Measurements from ENCODE around the gene SCN9A. TPM values are rescaled to one million over a fixed set of nuclear protein-coding genes. Genes with fewer than 3 reads are reported as not detected.

SCN9A gene
- polyA plus RNA-seq, 1 donor from 2014 or later, result 10.4 TPM

- no peaks in the 10 kb centered on the region for H3K9me2 ChIP-seq (ENCODE audit: insufficient read depth, low read length)
- H2AFZ ChIP-seq (ENCODE audit: low read depth, low read length), result no peak overlapping the region
- no peaks in the 10 kb centered on the region for H4K20me1 ChIP-seq (ENCODE audit: insufficient read depth)
- H3F3A ChIP-seq (ENCODE audit: insufficient read depth, low read length, poor library complexity, severe bottlenecking), result no peaks in the 10 kb centered on the region
- H3K4me3 ChIP-seq (ENCODE audit: low read length), result no peak overlapping the region
- no peaks in the 10 kb centered on the region for H3K27me3 ChIP-seq (ENCODE audit: insufficient read depth, low read depth, low read length)
- H3K27ac ChIP-seq (ENCODE audit: low read length), result no peak overlapping the region
- H3K9ac ChIP-seq (ENCODE audit: low read length), result no peak overlapping the region
- no peaks in the 10 kb centered on the region for H3K9me3 ChIP-seq (ENCODE audit: low read length)
- no peaks in the 10 kb centered on the region for H3K79me2 ChIP-seq (replicated peaks; ENCODE audit: insufficient read depth, low read length)
- H3K4me2 ChIP-seq (ENCODE audit: low read length), result no peak overlapping the region
- H3K36me3 ChIP-seq (ENCODE audit: insufficient read depth, low read length), result no peaks in the 10 kb centered on the region
- TF ChIP-seq MXI1 (conservative IDR thresholded peaks at IDR 0.05; ENCODE audit: poor library complexity, severe bottlenecking) (no peak), EP300 (conservative IDR thresholded peaks at IDR 0.05; ENCODE audit: poor library complexity, severe bottlenecking) (no peak), CTCF (IDR thresholded peaks at IDR 0.05; ENCODE audit: poor library complexity, severe bottlenecking) (no peak), REST (IDR thresholded peaks at IDR 0.05; ENCODE audit: borderline replicate concordance) (no peak), SMC3 (conservative IDR thresholded peaks at IDR 0.05; ENCODE audit: poor library complexity) (no peak), EZH2 (IDR thresholded peaks at IDR 0.05; ENCODE audit: borderline replicate concordance, insufficient read depth, low read length, poor library complexity, severe bottlenecking) (no peak), RAD21 (conservative IDR thresholded peaks at IDR 0.05) (no peak), POLR2AphosphoS5 (IDR thresholded peaks at IDR 0.05) (no peak), TAF1 (IDR thresholded peaks at IDR 0.05; ENCODE audit: low read depth) (no peak)
These were observed 81.8 kb downstream of the SCN9A start for GRCh38 chr2:166293984-166294383.

GRCh38 chr2:166285215-166285614 lies 90.5 kb downstream of the SCN9A start:
- H3K9me3 ChIP-seq (ENCODE audit: low read length), result no peaks in the 10 kb centered on the region
- no peak overlapping the region for H3K27ac ChIP-seq (ENCODE audit: low read length)
- no peak for TF ChIP-seq SMC3 (conservative IDR thresholded peaks at IDR 0.05; ENCODE audit: poor library complexity)
- no peak for TF ChIP-seq REST (IDR thresholded peaks at IDR 0.05; ENCODE audit: borderline replicate concordance)
- no peak for TF ChIP-seq MXI1 (conservative IDR thresholded peaks at IDR 0.05; ENCODE audit: poor library complexity, severe bottlenecking)
- no peak for TF ChIP-seq EZH2 (IDR thresholded peaks at IDR 0.05; ENCODE audit: borderline replicate concordance, insufficient read depth, low read length, poor library complexity, severe bottlenecking)
- TF ChIP-seq RAD21 (conservative IDR thresholded peaks at IDR 0.05), result no peak
- TF ChIP-seq CTCF (IDR thresholded peaks at IDR 0.05; ENCODE audit: poor library complexity, severe bottlenecking), result no peak
- no peak for TF ChIP-seq TAF1 (IDR thresholded peaks at IDR 0.05; ENCODE audit: low read depth)
- no peak for TF ChIP-seq EP300 (conservative IDR thresholded peaks at IDR 0.05; ENCODE audit: poor library complexity, severe bottlenecking)
- no peak for TF ChIP-seq POLR2AphosphoS5 (IDR thresholded peaks at IDR 0.05)
- no peaks in the 10 kb centered on the region for H3K79me2 ChIP-seq (replicated peaks; ENCODE audit: insufficient read depth, low read length)
- no peaks in the 10 kb centered on the region for H3F3A ChIP-seq (ENCODE audit: insufficient read depth, low read length, poor library complexity, severe bottlenecking)
- no peaks in the 10 kb centered on the region for H3K36me3 ChIP-seq (ENCODE audit: insufficient read depth, low read length)
- no peak overlapping the region for H3K9ac ChIP-seq (ENCODE audit: low read length)
- no peak overlapping the region for H2AFZ ChIP-seq (ENCODE audit: low read depth, low read length)
- no peaks in the 10 kb centered on the region for H4K20me1 ChIP-seq (ENCODE audit: insufficient read depth)
- no peak overlapping the region for H3K4me3 ChIP-seq (ENCODE audit: low read length)
- H3K4me2 ChIP-seq (ENCODE audit: low read length), result no peak overlapping the region
- H3K9me2 ChIP-seq (ENCODE audit: insufficient read depth, low read length), result peaks cover 3% of the 10 kb centered on the region
- no peaks in the 10 kb centered on the region for H3K27me3 ChIP-seq (ENCODE audit: insufficient read depth, low read depth, low read length)
